NCI-H2081 treated with DMSO at 0.1 percent for 48 hours (cell line): ENCODE data around the gene TNS1.

ENCODE experiments used
- DNase-seq: peaks from one replicate; lab custom pipeline; 2025; lab: John Stamatoyannopoulos, UW

Gene TNS1

GRCh38 chr2:217998926-217999594 lies 3.7 kb downstream of the TNS1 start:
- DNase-seq, result no peak

DNA sequence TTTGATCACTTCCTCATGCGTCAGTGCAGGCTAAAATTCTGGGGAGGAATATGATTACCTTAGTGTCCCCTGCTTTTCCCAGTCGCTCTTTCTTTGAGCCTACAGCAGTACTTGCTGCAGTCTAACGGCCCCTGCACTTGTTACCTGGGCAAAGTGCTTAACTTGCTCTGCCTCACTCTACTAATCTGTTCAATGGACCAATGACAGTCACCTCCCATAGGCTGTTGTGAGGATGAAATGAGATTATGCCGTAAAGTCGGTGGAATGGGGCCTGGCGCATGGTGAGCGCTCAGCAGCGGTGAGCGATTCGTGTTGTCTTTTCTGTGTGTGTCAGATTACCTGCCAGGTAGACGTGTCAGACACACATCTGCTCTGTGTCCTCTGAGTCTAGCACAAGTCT lies 5.3 kb downstream of the TNS1 start:
- no peak for DNase-seq

GRCh38 chr2:217996361-217996760 lies 6.4 kb downstream of the TNS1 start:
- no peak for DNase-seq

DNA sequence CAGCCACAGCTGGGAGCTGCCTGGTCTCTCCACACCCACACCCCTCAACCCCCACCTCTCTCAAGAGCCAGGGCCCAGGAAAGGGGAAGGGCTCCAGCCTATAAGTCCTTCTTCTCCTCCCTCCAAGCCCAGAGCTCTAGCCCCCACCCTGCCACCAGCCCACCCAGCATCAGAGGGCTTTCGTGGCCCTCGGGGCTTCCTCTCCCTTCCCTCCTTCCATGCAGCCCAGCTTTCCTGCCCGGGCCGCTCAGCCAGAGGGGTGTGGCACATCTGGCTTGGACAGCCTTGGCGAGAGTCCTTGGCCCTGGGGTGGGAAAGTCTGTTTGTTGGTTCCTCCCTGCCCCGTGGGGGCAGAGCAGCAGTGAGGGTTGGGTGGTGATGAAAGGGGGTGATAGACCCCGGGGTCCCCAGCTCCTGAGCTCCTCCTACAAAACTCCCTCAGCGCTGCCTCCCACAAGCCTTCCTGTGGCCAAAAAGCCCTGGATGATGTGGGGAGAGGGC lies 7.0 kb downstream of the TNS1 start:
- DNase-seq, result no peak

GRCh38 chr2:217994776-217995274 lies 8.0 kb downstream of the TNS1 start:
- DNase-seq, result no peak

DNA sequence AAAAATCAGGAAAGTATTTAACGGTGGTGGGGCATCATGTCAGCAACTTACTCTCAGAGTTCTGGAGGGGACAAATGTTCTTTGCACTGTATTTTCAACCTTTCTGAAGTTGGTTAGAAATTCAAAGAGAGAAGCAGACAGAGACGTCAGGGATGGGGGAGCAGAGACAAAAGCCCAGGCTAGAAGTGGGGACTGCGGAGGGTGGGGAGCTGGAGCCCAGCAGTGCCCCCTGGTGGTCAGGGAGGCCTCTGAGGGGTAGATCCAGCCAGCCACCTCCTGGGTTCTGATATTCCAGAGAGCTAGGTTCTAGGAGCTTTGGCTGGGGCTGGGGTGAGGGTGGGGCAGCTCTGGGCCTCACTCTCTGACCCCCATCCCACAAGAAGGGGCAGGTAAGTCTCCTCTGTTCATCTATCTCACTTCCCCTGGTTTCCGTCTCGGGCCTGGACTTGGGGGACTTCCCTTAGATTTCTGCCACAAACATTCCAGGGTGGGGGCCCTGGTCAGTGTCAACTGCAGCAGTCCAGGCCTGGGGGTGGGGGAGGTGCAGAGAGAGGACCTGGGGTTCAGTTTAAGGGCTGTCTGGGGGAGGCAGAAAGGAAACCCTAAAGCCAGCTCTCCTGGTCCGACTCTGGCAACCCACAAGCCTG lies 8.9 kb downstream of the TNS1 start:
- DNase-seq, result no peak

DNA sequence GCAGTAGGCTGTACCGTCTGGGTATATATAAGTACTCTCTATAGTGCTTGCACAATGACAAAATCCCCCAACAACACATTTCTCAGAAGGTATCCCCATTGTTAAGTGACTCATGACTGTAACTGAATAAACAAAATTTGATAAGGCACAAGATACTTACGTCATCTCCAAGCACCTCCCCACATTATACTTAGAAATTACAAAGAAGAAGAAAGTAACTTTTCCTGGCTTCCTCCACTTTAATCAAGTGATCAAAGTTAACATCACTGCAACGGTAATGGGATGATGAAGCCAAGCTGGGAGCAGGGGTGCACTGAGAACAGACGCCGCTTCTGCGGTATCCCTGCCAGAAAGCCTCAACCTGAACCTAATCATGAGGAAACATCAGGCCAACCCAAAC lies 9.7 kb downstream of the TNS1 start:
- DNase-seq, result no peak

DNA sequence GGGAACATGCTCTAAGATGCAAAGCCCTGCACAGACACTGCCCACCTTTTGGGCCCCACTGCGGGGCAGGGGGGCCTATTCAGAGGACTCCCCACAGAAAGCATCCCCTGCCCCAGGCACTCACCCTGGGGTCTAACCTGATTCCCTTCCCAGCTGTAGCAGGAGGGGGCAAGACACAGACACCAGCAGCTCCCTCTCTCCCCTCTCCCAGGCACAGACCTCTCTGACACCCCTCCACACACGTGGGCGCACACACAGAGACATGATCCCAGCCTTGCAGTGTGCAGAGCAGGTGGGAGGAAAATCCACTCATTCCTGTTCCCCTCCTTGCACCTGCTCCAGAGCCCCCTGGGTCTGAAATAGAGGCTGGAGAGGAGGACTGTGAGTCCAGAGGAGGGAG lies 10.7 kb downstream of the TNS1 start:
- DNase-seq, result no peak

- no peak for DNase-seq
These were observed 11.9 kb downstream of the TNS1 start for GRCh38 chr2:217990791-217991465.

DNA sequence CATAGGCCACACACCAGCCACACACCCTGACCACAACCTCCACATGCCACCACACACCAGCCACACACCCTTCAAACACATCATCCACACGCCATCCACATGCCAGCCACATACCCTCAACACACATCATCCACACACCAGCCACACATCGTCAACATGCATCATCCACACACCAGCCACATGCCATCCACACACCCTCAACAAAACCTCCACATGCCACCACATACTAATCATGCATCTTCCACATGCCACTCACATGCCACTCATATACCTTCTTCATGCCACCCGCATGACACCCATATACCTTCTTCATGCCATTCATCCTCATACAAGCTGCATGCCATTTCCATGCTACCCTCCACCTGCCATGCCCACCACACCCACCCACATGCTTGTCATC lies 12.4 kb downstream of the TNS1 start:
- DNase-seq, result no peak

DNA sequence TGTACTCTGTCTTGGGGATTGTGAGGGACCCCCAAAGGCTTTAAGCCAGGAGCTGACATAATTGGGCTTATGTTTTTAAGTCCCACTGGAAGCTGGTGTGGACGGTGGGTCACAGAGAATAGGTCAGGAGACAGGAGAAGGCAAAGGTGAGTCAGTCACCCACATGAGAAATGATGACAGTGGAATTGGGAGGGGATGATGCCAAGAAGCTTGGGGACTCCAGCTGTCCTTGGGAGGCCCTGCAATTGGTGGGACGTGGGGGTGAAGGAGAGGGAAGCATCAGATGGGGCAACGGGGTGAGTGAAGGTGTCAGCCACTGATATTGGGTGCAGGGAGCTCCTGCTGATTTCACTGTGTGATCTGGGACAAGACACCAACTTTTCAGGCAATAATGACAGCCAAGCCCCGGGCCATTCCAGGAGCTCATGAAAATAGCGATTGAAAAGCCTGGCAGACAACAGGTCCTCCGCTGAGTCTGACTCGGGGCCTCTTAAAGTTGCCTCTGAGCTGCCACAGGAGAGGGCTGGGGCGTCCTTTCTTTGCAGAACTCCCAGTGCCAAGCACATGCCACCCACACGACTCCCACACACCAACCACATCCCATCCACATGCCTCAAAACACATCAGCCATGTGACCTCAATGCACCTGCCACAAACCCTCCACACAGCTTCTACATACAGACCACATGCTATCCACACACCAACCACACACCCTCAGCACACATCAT lies 13.4 kb downstream of the TNS1 start:
- no peak for DNase-seq

- no peak for DNase-seq
These were observed 14.0 kb downstream of the TNS1 start for GRCh38 chr2:217988840-217989204.

GRCh38 chr2:217988014-217988839 lies 14.6 kb downstream of the TNS1 start:
- no peak for DNase-seq

GRCh38 chr2:217987391-217987790 lies 15.4 kb downstream of the TNS1 start:
- DNase-seq, result no peak

- no peak for DNase-seq
These were observed 16.4 kb downstream of the TNS1 start for GRCh38 chr2:217986256-217986961.

- no peak for DNase-seq
These were observed 19.2 kb downstream of the TNS1 start for GRCh38 chr2:217983276-217984233.

- no peak for DNase-seq
These were observed 20.8 kb downstream of the TNS1 start for GRCh38 chr2:217981971-217982370.

- no peak for DNase-seq
These were observed 21.6 kb downstream of the TNS1 start for GRCh38 chr2:217981084-217981730.

DNA sequence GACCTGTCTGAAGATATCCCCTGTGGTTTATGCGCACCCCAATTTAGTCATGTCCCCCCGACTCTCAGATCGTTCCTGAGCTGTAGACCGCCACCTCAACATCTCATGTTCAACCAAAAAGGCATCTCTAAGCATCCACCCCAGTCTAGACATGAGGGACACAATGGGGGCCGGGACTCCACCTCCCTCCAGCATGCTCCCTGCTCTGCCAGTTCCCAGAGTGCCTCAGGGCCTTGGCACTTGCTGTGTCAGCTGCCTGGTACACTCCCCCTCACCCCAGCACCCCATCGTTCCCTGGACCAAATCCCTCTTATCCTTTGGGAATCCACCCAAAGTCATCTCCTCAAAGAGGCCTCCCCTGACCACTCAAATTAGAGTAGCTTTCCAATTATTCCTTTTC lies 22.2 kb downstream of the TNS1 start:
- DNase-seq, result no peak
